HEK293T (cell line): ENCODE results near the gene SCN1A.
A peak's percentile ranks its signal among the peaks of the same experiment; 100 is the strongest.

ENCODE experiments used
- CTCF ChIA-PET: fragments of 350-600 bp; formaldehyde crosslinking; extraction: SDS; loops from one replicate; lab custom pipeline; 2021; ENCODE audit warnings: antibody characterized with exemption, inconsistent platforms; lab: Yijun Ruan, JAX
- POLR2A ChIA-PET: fragments of 350-600 bp; formaldehyde crosslinking; extraction: SDS; loops from one replicate; lab custom pipeline; 2020; ENCODE audit warnings: antibody characterized with exemption, inconsistent platforms; lab: Yijun Ruan, JAX
- DNase-seq: peaks from one replicate; pipeline ENCODE4 v3.0.0; 2012; ENCODE audit warnings: mixed read lengths; ENCODE audit errors: extremely low spot score
- ARNT ChIP-seq: fragments of 450-650 bp; IDR thresholded peaks from 2 replicates; pipeline ENCODE4 v1.6.1; 2017; ENCODE audit warnings: mild to moderate bottlenecking
- BHLHE40 ChIP-seq: fragments of 450-650 bp; IDR thresholded peaks from 2 replicates; pipeline ENCODE4 v1.6.1; 2016; ENCODE audit warnings: mild to moderate bottlenecking, moderate library complexity, borderline replicate concordance
- CTBP1 ChIP-seq: fragments of 450-650 bp; IDR thresholded peaks from 2 replicates; pipeline ENCODE4 v1.6.1; 2016; ENCODE audit warnings: borderline replicate concordance
- ELF4 ChIP-seq: fragments of 450-650 bp; IDR thresholded peaks from 2 replicates; pipeline ENCODE4 v1.6.1; 2017; ENCODE audit warnings: antibody characterized with exemption
- FOXA1 ChIP-seq: fragments of 450-650 bp; IDR thresholded peaks from 2 replicates; pipeline ENCODE4 v1.6.1; 2016; ENCODE audit warnings: mild to moderate bottlenecking
- FOXK2 ChIP-seq: fragments of 450-650 bp; IDR thresholded peaks from 2 replicates; pipeline ENCODE4 v1.6.1; 2016; ENCODE audit warnings: mild to moderate bottlenecking
- FOXM1 ChIP-seq: fragments of 450-650 bp; IDR thresholded peaks from 2 replicates; pipeline ENCODE4 v1.6.1; 2017; ENCODE audit warnings: mild to moderate bottlenecking, borderline replicate concordance
- HDGF ChIP-seq: fragments of 450-650 bp; IDR thresholded peaks from 2 replicates; pipeline ENCODE4 v1.6.1; 2017; ENCODE audit warnings: antibody characterized with exemption, borderline replicate concordance
- L3MBTL2 ChIP-seq: fragments of 450-650 bp; conservative IDR thresholded peaks from 2 replicates; pipeline ENCODE4 v1.6.1; 2016; ENCODE audit warnings: mild to moderate bottlenecking
- LEF1 ChIP-seq: fragments of 450-650 bp; IDR thresholded peaks from 2 replicates; pipeline ENCODE4 v1.6.1; 2017; ENCODE audit warnings: mild to moderate bottlenecking, borderline replicate concordance
- NFRKB ChIP-seq: fragments of 450-650 bp; IDR thresholded peaks from 2 replicates; pipeline ENCODE4 v1.6.1; 2016; ENCODE audit warnings: mild to moderate bottlenecking, moderate library complexity
- SP1 ChIP-seq: fragments of 450-650 bp; IDR thresholded peaks from 2 replicates; pipeline ENCODE4 v1.6.1; 2017
- SUZ12 ChIP-seq: fragments of 450-650 bp; IDR thresholded peaks from 2 replicates; pipeline ENCODE4 v1.6.1; 2016; ENCODE audit warnings: mild to moderate bottlenecking
- TARDBP ChIP-seq: fragments of 450-650 bp; IDR thresholded peaks from 2 replicates; pipeline ENCODE4 v1.6.1; 2016
- ZNF384 ChIP-seq: fragments of 450-650 bp; IDR thresholded peaks from 2 replicates; pipeline ENCODE4 v1.6.1; 2016
- TF ChIP-seq, protein P1 (sequence below): fragments of 450-650 bp; IDR thresholded peaks from 2 replicates; pipeline ENCODE4 v1.6.1; 2016

The SCN1A gene

GRCh38 chr2:165953655-165954606 is 173.9 kb downstream of the SCN1A start, which contains the start of gene TTC21B:
TTC21B (minus strand) TSS chr2:165953776; CDS start chr2:165953705, 71 bp downstream.
- no peak for TF ChIP-seq BHLHE40
- TF ChIP-seq LEF1 = no peak
- TF ChIP-seq ARNT = no peak
- TF ChIP-seq FOXA1 = no peak
- peak; percentile 60; the same call in 1 of the 2 replicates for TF ChIP-seq CTBP1
- TF ChIP-seq NFRKB = no peak
- no peak for TF ChIP-seq SUZ12
- peak; percentile 76 for TF ChIP-seq FOXM1
- no peak for TF ChIP-seq ELF4
- no peak for TF ChIP-seq TARDBP
- TF ChIP-seq, protein P1, sequence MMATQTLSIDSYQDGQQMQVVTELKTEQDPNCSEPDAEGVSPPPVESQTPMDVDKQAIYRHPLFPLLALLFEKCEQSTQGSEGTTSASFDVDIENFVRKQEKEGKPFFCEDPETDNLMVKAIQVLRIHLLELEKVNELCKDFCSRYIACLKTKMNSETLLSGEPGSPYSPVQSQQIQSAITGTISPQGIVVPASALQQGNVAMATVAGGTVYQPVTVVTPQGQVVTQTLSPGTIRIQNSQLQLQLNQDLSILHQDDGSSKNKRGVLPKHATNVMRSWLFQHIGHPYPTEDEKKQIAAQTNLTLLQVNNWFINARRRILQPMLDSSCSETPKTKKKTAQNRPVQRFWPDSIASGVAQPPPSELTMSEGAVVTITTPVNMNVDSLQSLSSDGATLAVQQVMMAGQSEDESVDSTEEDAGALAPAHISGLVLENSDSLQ = no peak
- no peak for TF ChIP-seq HDGF
- peak; percentile 97 for TF ChIP-seq L3MBTL2
- peak; percentile 71 for TF ChIP-seq ZNF384
- TF ChIP-seq FOXK2 = no peak
- TF ChIP-seq SP1 = no peak
- peak; percentile 92 for DNase-seq
- ChIA-PET POLR2A (interaction anchor here (0.7 to 1.2 kb wide), 3 partner anchors 11 to 485 kb away, joined by 3 to 4 read pairs (median 3); partner anchors contain the start of gene CSRNP3), CTCF (interaction anchor here (0.6 to 0.9 kb wide), 2 partner anchors 115 to 174 kb away, joined by 3 read pairs; no protein-coding TSS in a partner anchor)

DNA sequence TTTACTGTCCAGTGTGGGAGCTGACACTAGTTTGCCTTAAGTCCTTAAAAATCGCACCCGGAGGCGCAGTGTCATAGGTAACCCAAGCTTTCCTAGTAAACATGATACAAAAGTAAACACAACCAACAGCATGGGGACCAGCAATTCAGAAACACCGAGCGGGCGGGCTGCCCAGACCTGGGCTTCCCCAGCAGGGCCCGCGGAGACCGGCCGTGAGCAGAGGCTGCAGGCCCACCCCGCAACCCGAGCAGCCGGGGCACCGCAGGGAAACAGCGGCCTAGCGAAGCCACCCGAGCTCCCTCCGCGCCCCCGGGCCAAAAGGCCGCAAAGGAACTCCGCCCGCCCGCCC is 174.5 kb downstream of the SCN1A start:
- ChIA-PET CTCF (interaction anchor here (0.6 to 0.9 kb wide), 2 partner anchors 116 to 175 kb away, joined by 3 read pairs; no protein-coding TSS in a partner anchor), POLR2A (interaction anchor here (0.7 to 1.2 kb wide), 3 partner anchors 10 to 484 kb away, joined by 3 to 4 read pairs (median 3); partner anchors contain the start of gene CSRNP3)
- DNase-seq = no peak
- TF ChIP-seq NFRKB (no peak), ZNF384 (no peak), CTBP1 (no peak), FOXM1 (no peak)

DNA sequence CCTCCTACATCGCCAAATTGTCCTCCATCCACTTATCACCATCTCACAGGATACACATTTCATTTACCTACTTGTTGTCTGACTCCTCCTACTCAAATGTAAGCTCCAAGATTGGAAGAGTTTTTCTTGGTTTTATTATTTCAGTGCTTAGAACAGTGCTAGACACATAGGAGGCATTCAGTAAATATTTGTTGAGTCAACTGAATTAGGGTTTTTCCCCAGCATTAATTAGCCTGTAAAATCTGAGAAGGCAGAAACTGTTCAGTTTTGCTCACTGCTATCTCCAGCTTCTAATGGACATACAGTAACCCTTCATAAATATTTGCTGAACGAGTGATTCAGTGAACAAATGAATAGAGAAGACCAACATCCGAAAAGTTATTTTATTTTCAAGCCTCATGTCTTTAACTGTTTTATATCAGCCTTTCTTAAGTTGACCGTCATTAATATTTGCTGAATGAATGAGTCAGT is 175.0 kb downstream of the SCN1A start:
- TF ChIP-seq SUZ12 (no peak), FOXM1 (no peak), LEF1 (no peak), FOXK2 (no peak), CTBP1 (no peak), ARNT (no peak), FOXA1 (no peak)
- TF ChIP-seq, protein P1 = no peak
- ChIA-PET CTCF (interaction anchor here (0.9 kb wide), 1 partner anchor 176 kb away, joined by 3 read pairs; no protein-coding TSS in a partner anchor), POLR2A (interaction anchor here (0.7 kb wide), 1 partner anchor 483 kb away, joined by 4 read pairs; the partner anchor contains the start of gene CSRNP3)
- DNase-seq = no peak

- CTCF ChIA-PET = no interaction called here
- POLR2A ChIA-PET = no interaction called here
- no peak for DNase-seq
- TF ChIP-seq HDGF = no peak
- no peak for TF ChIP-seq FOXK2
- TF ChIP-seq LEF1 = no peak
- TF ChIP-seq ZNF384 = no peak
- TF ChIP-seq BHLHE40 = no peak
- no peak for TF ChIP-seq FOXA1
These were observed 175.7 kb downstream of the SCN1A start for GRCh38 chr2:165952085-165952484.

GRCh38 chr2:165950438-165950837 is 177.4 kb downstream of the SCN1A start:
- no peak for DNase-seq
- CTCF ChIA-PET = no interaction called here
- TF ChIP-seq ELF4 (no peak), BHLHE40 (no peak), CTBP1 (no peak), FOXM1 (no peak), ARNT (no peak), FOXA1 (no peak), FOXK2 (no peak)
- POLR2A ChIA-PET = no interaction called here

DNA sequence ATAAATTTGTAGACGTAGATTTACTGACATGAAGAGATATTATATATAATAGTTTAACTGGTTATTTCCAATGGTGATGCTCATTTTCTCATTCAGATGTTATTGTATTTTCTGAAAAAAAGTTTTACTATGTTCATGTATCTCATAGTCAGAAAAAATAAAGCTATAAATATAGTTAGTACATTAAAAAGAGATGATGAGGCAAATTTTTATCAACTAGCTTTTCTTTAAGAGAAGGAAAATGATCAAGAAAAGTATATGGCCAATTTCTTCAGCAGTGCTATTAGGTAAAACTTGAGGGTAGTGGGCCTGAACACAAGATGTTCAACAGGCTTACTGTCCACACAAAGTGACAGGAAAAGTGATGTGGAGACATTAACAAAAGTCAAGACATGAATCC is 186.0 kb downstream of the SCN1A start:
- POLR2A ChIA-PET = no interaction called here
- CTCF ChIA-PET = no interaction called here
- no peak for TF ChIP-seq FOXK2
- no peak for TF ChIP-seq HDGF
- no peak for TF ChIP-seq ZNF384
- TF ChIP-seq ARNT = no peak
- TF ChIP-seq SP1 = no peak
- DNase-seq = no peak
